Activated CD4-positive, alpha-beta T cell treated with anti-CD3 and anti-CD28 coated beads, Interleukin-2, amount 10 ng/mL, durations not matched to agents 24 days and 14 days (primary cell): Measurements from ENCODE around the gene SARNP. TPM values are rescaled to one million over a fixed set of nuclear protein-coding genes. Genes with fewer than 3 reads are reported as not detected.
"Not testable (repeated sequence)": the region's sequence is repeated elsewhere in the genome, so short reads cannot be mapped to it uniquely, and the experiment has no call there.

ENCODE experiments used
- DNase-seq: peaks from one replicate; pipeline ENCODE4 v3.0.0; 2022
- H3K27ac Mint-ChIP-seq: one replicate; pipeline ENCODE4 v1.8.0; 2022; ENCODE audit warnings: mild to moderate bottlenecking, mixed read lengths
- H3K27me3 Mint-ChIP-seq: one replicate; pipeline ENCODE4 v1.8.0; 2022; ENCODE audit warnings: mixed read lengths
- H3K36me3 Mint-ChIP-seq: one replicate; pipeline ENCODE4 v1.8.0; 2022; ENCODE audit warnings: low read depth, mild to moderate bottlenecking, mixed read lengths
- H3K4me1 Mint-ChIP-seq: one replicate; pipeline ENCODE4 v1.8.0; 2021; ENCODE audit warnings: mixed read lengths
- H3K4me3 Mint-ChIP-seq: one replicate; pipeline ENCODE4 v1.8.0; 2022; ENCODE audit warnings: mild to moderate bottlenecking, moderate library complexity, mixed read lengths
- H3K9me3 Mint-ChIP-seq: one replicate; pipeline ENCODE4 v1.8.0; 2021; ENCODE audit warnings: mixed read lengths
- intact Hi-C: fragments of 100-400 bp; cut with micrococcal nuclease; formaldehyde crosslinking; loops from one replicate; pipeline ENCODE4 v1.15.1; 2023
- total RNA-seq: library from RNA; stranded (reverse); gene quantifications from 2 replicates; pipeline ENCODE4 v1.2.3, GENCODE V29; 2022

Gene SARNP
- total RNA-seq, 1 donor from 2014 or later, result 81.6 TPM

- no peak for DNase-seq
- H3K27me3 Mint-ChIP-seq, result peaks cover 14% of the 10 kb centered on the region
- H3K9me3 Mint-ChIP-seq, result no peaks in the 10 kb centered on the region
- intact Hi-C loops, result loop anchor here (5.0 kb wide), 1 partner anchor 51 kb away; no protein-coding TSS in a partner anchor
- no peak overlapping the region for H3K4me3 Mint-ChIP-seq
- H3K4me1 Mint-ChIP-seq, result peaks cover 10% of the 10 kb centered on the region
- peak overlapping the region; percentile 48 for H3K27ac Mint-ChIP-seq
- H3K36me3 Mint-ChIP-seq, result no peaks in the 10 kb centered on the region
These were observed 28.4 kb upstream of the SARNP start for GRCh38 chr12:55845785-55846496.

DNA sequence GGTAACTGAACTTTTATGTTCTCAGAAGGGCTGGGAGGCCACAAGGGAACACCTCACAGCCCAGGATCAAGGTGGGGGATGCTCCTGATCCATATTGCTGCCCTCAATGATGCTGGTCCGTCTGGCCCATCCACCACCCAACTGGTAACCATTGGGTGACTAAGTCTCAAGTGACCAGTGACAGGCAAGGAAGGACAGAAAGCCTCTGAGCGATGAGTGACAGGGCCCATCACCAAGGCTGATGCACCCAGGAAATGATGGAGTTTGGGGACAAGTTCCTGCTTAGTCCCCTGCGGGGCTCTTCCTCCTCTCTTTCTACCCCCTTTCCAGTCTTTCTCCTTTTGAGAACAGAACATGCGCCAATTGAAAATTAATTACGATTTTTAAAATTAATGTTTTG, 27.8 kb upstream of the SARNP start:
- peaks cover 10% of the 10 kb centered on the region for H3K4me1 Mint-ChIP-seq
- peaks cover 10% of the 10 kb centered on the region for H3K27me3 Mint-ChIP-seq
- no peaks in the 10 kb centered on the region for H3K36me3 Mint-ChIP-seq
- intact Hi-C loops, result loop anchor here (5.0 kb wide), 1 partner anchor 52 kb away; no protein-coding TSS in a partner anchor
- H3K4me3 Mint-ChIP-seq, result no peak overlapping the region
- no peak for DNase-seq
- H3K27ac Mint-ChIP-seq, result no peak overlapping the region
- no peaks in the 10 kb centered on the region for H3K9me3 Mint-ChIP-seq

DNA sequence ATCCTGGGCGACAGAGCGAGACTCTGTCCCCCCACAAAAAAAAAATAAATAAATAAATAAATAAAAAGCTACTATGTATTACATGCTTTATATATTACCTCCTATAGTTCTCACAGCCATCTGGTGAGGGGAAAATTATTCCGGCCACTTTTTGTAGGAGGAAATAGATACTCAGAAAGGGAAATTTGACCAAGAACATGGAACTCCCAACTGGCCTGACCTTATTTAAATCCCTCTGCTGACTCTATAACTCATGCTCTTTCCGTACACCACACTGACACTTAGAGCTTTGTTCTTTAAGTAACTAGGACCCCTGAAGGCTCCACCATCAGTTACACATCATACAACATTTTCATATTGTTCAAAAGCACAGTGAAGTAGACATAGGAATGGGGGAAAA, 27.4 kb upstream of the SARNP start:
- Mint-ChIP-seq H3K4me1 (peaks cover 10% of the 10 kb centered on the region), H3K27me3 (peaks cover 7% of the 10 kb centered on the region), H3K27ac (no peak overlapping the region), H3K9me3 (no peaks in the 10 kb centered on the region), H3K36me3 (no peaks in the 10 kb centered on the region), H3K4me3 (no peak overlapping the region)
- intact Hi-C loops, result loop anchor here (5.0 kb wide), 1 partner anchor 52 kb away; no protein-coding TSS in a partner anchor
- no peak for DNase-seq

DNA sequence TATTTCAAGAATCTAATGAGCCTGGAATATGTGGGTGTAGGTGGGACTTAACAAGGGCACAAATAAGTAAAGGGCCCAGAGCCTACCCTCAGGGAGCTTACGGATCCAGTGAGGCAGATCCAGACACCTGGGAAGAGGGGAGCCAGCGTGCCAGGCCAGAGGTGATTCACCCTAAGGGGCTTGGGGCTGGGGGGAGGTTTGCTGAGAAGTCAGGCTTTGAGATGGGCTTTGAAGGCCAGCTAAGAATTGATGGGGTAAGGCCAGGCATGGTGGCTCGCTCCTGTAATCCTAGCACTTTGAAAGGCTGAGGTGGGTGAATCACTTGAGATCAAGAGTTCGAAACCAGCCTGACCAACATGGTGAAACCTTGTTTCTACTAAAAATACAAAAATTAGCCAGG, 25.9 kb upstream of the SARNP start:
- H3K4me3 Mint-ChIP-seq, result no peak overlapping the region
- H3K4me1 Mint-ChIP-seq, result peaks cover 10% of the 10 kb centered on the region
- no peak for DNase-seq
- H3K27me3 Mint-ChIP-seq, result peaks cover 4% of the 10 kb centered on the region
- H3K9me3 Mint-ChIP-seq, result no peaks in the 10 kb centered on the region
- H3K27ac Mint-ChIP-seq, result no peak overlapping the region
- intact Hi-C loops, result no loop called here
- H3K36me3 Mint-ChIP-seq, result no peaks in the 10 kb centered on the region

GRCh38 chr12:55842681-55843429, 25.3 kb upstream of the SARNP start, which contains the start of gene MMP19:
Gene MMP19 (minus strand): TSS chr12:55842936. CDS start chr12:55842830, 106 bp downstream.
- Mint-ChIP-seq H3K9me3 (no peaks in the 10 kb centered on the region), H3K27me3 (peaks cover 4% of the 10 kb centered on the region), H3K27ac (no peak within 1 kb of the TSS), H3K4me3 (no peak within 1 kb of the TSS), H3K4me1 (peaks cover 10% of the 10 kb centered on the region), H3K36me3 (no peaks in the 10 kb centered on the region)
- intact Hi-C loops, result no loop called here
- DNase-seq, result no peak

DNA sequence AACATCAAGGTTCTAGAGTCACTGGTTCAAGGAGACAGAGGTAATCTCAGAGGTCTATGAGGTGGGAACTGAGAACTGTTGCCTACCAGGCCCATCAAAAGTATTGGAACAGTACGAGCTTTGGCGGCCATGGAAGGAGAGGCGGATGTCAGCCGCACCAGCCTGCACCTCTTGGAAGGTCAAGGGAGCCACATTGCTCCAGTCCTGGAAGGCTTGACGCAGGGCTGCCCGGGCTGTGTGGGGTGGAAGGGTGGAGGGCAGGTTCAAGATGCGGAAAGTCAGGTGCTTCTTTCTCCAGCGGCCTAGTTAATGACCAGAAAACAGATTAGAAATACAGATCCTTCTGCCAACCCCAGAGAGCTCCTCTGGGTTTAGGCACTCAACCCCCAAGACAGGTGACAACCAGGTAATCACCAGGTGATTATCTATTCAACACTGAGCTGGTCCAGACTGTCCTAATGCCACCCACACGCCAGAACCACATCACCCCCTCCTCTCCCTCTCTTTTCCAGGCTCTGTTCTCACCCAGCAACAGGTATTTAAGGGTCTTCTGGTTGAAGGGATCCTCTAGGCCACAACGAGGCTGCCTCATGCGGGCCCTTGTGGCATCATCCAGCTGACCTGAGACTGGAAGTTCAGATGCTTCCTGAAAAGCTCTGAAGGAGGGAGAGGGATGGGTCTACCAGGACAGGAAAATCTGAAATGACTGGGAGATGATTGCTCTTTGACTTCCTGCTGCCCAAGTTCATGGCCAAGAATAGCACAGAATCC, 23.2 kb upstream of the SARNP start:
- peaks cover 2% of the 10 kb centered on the region for H3K4me1 Mint-ChIP-seq
- no peak for DNase-seq
- intact Hi-C loops, result no loop called here
- H3K4me3 Mint-ChIP-seq, result no peak overlapping the region
- no peaks in the 10 kb centered on the region for H3K9me3 Mint-ChIP-seq
- H3K27ac Mint-ChIP-seq, result no peak overlapping the region
- no peaks in the 10 kb centered on the region for H3K36me3 Mint-ChIP-seq
- H3K27me3 Mint-ChIP-seq, result peaks cover 4% of the 10 kb centered on the region

- H3K4me3 Mint-ChIP-seq, result no peak overlapping the region
- H3K36me3 Mint-ChIP-seq, result no peaks in the 10 kb centered on the region
- no peak for DNase-seq
- H3K27ac Mint-ChIP-seq, result no peak overlapping the region
- peaks cover 4% of the 10 kb centered on the region for H3K27me3 Mint-ChIP-seq
- H3K4me1 Mint-ChIP-seq, result peaks cover 2% of the 10 kb centered on the region
- H3K9me3 Mint-ChIP-seq, result no peaks in the 10 kb centered on the region
- intact Hi-C loops, result no loop called here
These were observed 22.0 kb upstream of the SARNP start for GRCh38 chr12:55839345-55840140.

- Mint-ChIP-seq H3K27me3 (peaks cover 2% of the 10 kb centered on the region), H3K9me3 (no peaks in the 10 kb centered on the region), H3K4me3 (no peak overlapping the region), H3K36me3 (no peaks in the 10 kb centered on the region), H3K27ac (no peak overlapping the region), H3K4me1 (peaks cover 5% of the 10 kb centered on the region)
- no peak for DNase-seq
- intact Hi-C loops, result no loop called here
These were observed 20.8 kb upstream of the SARNP start for GRCh38 chr12:55838361-55838760.

DNA sequence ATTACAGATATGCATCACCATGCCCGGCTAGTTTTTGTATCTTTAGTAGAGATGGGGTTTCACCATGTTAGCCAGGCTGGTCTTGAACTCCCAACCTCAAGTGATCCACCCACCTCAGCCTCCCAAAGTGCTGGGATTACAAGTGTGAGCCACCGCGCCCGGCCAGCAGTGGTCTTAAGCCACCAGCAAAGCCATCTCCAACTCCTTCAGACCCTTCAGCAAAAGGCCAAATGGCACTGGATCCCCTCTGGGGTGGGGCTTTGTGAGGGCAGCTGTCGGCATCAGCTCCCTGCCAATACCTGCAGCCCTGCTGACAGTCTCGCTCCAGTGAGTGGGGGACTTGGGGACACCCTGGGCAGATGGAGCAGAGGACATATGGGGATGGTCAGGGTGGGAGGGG, 16.9 kb upstream of the SARNP start:
- H3K36me3 Mint-ChIP-seq, H3K27ac Mint-ChIP-seq, H3K27me3 Mint-ChIP-seq, H3K9me3 Mint-ChIP-seq, H3K4me3 Mint-ChIP-seq, intact Hi-C loops, DNase-seq: not testable (repeated sequence)
- peaks cover 25% of the 10 kb centered on the region for H3K4me1 Mint-ChIP-seq

- Mint-ChIP-seq H3K4me3 (no peak overlapping the region), H3K27me3 (no peaks in the 10 kb centered on the region), H3K36me3 (peaks cover 3% of the 10 kb centered on the region), H3K4me1 (peaks cover 30% of the 10 kb centered on the region), H3K27ac (peak overlapping the region; percentile 26), H3K9me3 (no peaks in the 10 kb centered on the region)
- no peak for DNase-seq
- intact Hi-C loops, result no loop called here
These were observed 15.5 kb upstream of the SARNP start for GRCh38 chr12:55833056-55833455.

- H3K27ac Mint-ChIP-seq, result peak overlapping the region; percentile 20
- H3K27me3 Mint-ChIP-seq, result no peaks in the 10 kb centered on the region
- H3K4me3 Mint-ChIP-seq, result peak overlapping the region; percentile 98
- H3K9me3 Mint-ChIP-seq, result no peaks in the 10 kb centered on the region
- peaks cover 40% of the 10 kb centered on the region for H3K4me1 Mint-ChIP-seq
- no peak for DNase-seq
- intact Hi-C loops, result no loop called here
- peaks cover 15% of the 10 kb centered on the region for H3K36me3 Mint-ChIP-seq
These were observed 13.9 kb upstream of the SARNP start for GRCh38 chr12:55831447-55831815.

GRCh38 chr12:55830601-55831446, 13.3 kb upstream of the SARNP start:
- intact Hi-C loops, result no loop called here
- H3K4me1 Mint-ChIP-seq, result peaks cover 43% of the 10 kb centered on the region
- H3K36me3 Mint-ChIP-seq, result peaks cover 20% of the 10 kb centered on the region

More at GRCh38 chr12:55830601-55831446, 13.3 kb upstream of the SARNP start:
- H3K27me3 Mint-ChIP-seq, result no peaks in the 10 kb centered on the region
- peak overlapping the region; percentile 93 for H3K27ac Mint-ChIP-seq
- DNase-seq, result peak; percentile 87
- H3K4me3 Mint-ChIP-seq, result peak overlapping the region; percentile 98
- H3K9me3 Mint-ChIP-seq, result no peaks in the 10 kb centered on the region
